Activated gamma-delta T cell treated with Interleukin-2 at 50 U/mL for 16 hours (primary cell): ENCODE results near the gene EIF4E3.

Source experiments
- DNase-seq: peaks from one replicate; pipeline ENCODE4 v3.0.0-alpha.2; 2020

Gene EIF4E3

GRCh38 chr3:71722693-71723092 lies 2.5 kb downstream of the EIF4E3 start:
- no peak for DNase-seq

GRCh38 chr3:71721651-71722157 lies 3.5 kb downstream of the EIF4E3 start:
- DNase-seq: peak; percentile 26

- DNase-seq: no peak
These were observed 4.2 kb downstream of the EIF4E3 start for GRCh38 chr3:71721002-71721401.

GRCh38 chr3:71718072-71718471 lies 7.1 kb downstream of the EIF4E3 start:
- DNase-seq: peak; percentile 25

- no peak for DNase-seq
These were observed 10.6 kb downstream of the EIF4E3 start for GRCh38 chr3:71714595-71714994.

- DNase-seq: no peak
These were observed 12.2 kb downstream of the EIF4E3 start for GRCh38 chr3:71713041-71713440.

GRCh38 chr3:71710906-71711494 lies 14.2 kb downstream of the EIF4E3 start:
- no peak for DNase-seq

GRCh38 chr3:71709908-71710511 lies 15.2 kb downstream of the EIF4E3 start:
- no peak for DNase-seq

- no peak for DNase-seq
These were observed 16.6 kb downstream of the EIF4E3 start for GRCh38 chr3:71708476-71709105.

GRCh38 chr3:71707595-71707994 lies 17.6 kb downstream of the EIF4E3 start:
- no peak for DNase-seq

- no peak for DNase-seq
These were observed 19.5 kb downstream of the EIF4E3 start for GRCh38 chr3:71705681-71706080.

GRCh38 chr3:71704915-71705314 lies 20.3 kb downstream of the EIF4E3 start:
- DNase-seq: no peak

- no peak for DNase-seq
These were observed 21.4 kb downstream of the EIF4E3 start for GRCh38 chr3:71703797-71704196.

- no peak for DNase-seq
These were observed 22.8 kb downstream of the EIF4E3 start for GRCh38 chr3:71702131-71703024.

- DNase-seq: no peak
These were observed 23.9 kb downstream of the EIF4E3 start for GRCh38 chr3:71701251-71701762.

GRCh38 chr3:71695000-71695482 lies 30.2 kb downstream of the EIF4E3 start:
- DNase-seq: no peak

GRCh38 chr3:71694358-71694999 lies 30.7 kb downstream of the EIF4E3 start:
- no peak for DNase-seq

GRCh38 chr3:71693641-71694040 lies 31.6 kb downstream of the EIF4E3 start:
- no peak for DNase-seq

- DNase-seq: no peak
These were observed 33.1 kb downstream of the EIF4E3 start for GRCh38 chr3:71692139-71692538.

GRCh38 chr3:71690341-71690841 lies 34.8 kb downstream of the EIF4E3 start:
- no peak for DNase-seq

GRCh38 chr3:71689291-71689690 lies 35.9 kb downstream of the EIF4E3 start:
- DNase-seq: no peak

- no peak for DNase-seq
These were observed 37.1 kb downstream of the EIF4E3 start for GRCh38 chr3:71688121-71688520.
